Tibial artery (tissue), 4 donors: ENCODE measurements around the gene SUCLG2.

Source experiments
- DNase-seq, 2 donors: peaks; one replicate each; pipeline ENCODE4 v3.0.0-alpha.2; 2019
- H3K27ac ChIP-seq, 2 donors: fragments of 200-600 bp; sonication (generic) in 1 of 2; 1 replicate in 1 of 2; 2 replicates in 1 of 2; pipeline ENCODE4 v1.5.1; 2018 to 2019; ENCODE audit warnings: mild to moderate bottlenecking in 1 of 2
- H3K27me3 ChIP-seq, 2 donors: fragments of 200-600 bp; sonication (generic) in 1 of 2; one replicate each; pipeline versions ENCODE4 v1.5.1 to v1.6.0; 2016 to 2019
- H3K36me3 ChIP-seq, 3 donors: fragments of 200-600 bp; sonication (generic) in 2 of 3; one replicate each; pipeline ENCODE4 v1.5.1; 2016 to 2019; ENCODE audit warnings: mild to moderate bottlenecking in 2 of 3
- H3K4me1 ChIP-seq, 4 donors: fragments of 200-600 bp; sonication (generic) in 2 of 4; 1 replicate in 3 of 4; 2 replicates in 1 of 4; pipeline ENCODE4 v1.5.1; 2016 to 2019
- H3K4me3 ChIP-seq, 2 donors: fragments of 200-600 bp; sonication (generic) in 1 of 2; 1 replicate in 1 of 2; 2 replicates in 1 of 2; pipeline ENCODE4 v1.5.1; 2018 to 2019; ENCODE audit warnings: mild to moderate bottlenecking in 2 of 2
- H3K9me3 ChIP-seq, 3 donors: fragments of 200-600 bp; sonication (generic) in 1 of 3; one replicate each; pipeline ENCODE4 v1.5.1; 2016 to 2019
- intact Hi-C: fragments of 100-400 bp; cut with DNase I; formaldehyde crosslinking; loops from one replicate; pipeline ENCODE4 v1.15.0; 2023; ENCODE audit warnings: low total_unique reads
- TF ChIP-seq, protein P1 (sequence below), 2 experiments: fragments of 200-600 bp in 1 of 2; fragments of 450-650 bp in 1 of 2; IDR thresholded peaks; one replicate each; pipeline ENCODE4 v1.5.1; 2017 to 2019; ENCODE audit warnings: antibody characterized with exemption in 2 of 2, mild to moderate bottlenecking in 1 of 2, moderate library complexity in 1 of 2

SUCLG2 gene

DNA sequence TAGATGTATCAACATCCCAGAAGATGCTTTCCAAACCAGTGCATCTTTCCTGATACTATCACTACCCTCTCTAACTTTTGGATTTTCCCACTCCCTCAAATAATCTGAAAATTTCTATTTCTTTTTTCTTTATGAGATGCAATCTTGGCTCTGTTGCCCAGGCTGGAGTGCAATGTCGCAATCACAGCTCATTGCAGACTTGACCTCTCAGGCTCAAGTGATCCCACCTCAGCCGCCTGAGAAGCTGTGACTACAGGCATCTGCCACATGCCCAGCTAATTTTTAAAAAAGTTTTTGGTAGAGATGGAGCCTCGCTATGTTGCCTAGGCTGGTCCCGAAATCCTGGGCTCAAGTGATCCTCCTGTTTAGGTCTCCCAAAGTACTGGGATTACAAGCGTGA lies 239.7 kb downstream of the SUCLG2 start:
- intact Hi-C loops = no loop called here
- DNase-seq = no peak

DNA sequence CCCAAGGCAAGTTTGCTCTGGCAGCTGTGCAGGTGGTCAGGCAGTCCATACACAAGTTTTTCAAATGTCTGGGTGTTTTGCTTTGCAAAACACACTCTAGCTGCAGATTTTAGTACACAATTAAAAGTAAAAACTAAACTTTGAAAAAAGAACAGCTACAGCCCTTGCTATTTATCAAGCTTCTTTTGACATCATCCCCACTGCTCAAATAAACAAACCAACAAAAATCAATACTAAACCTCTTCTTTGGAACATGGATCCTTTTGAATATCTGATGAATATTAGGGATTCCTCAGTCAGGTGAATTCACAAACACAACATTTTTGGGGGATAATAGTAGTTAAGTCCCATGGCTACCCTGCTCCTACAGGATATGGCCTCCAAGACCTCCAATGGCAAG lies 249.2 kb downstream of the SUCLG2 start:
- no peak for DNase-seq
- intact Hi-C loops = no loop called here
- Histone ChIP-seq H3K27ac (no peak overlapping the region), H3K36me3 (peaks cover 5% of the 10 kb centered on the region in 3 donors), H3K27me3 (no peaks in the 10 kb centered on the region), H3K4me1 (no peaks in the 10 kb centered on the region), H3K4me3 (no peak overlapping the region), H3K9me3 (no peaks in the 10 kb centered on the region)
- TF ChIP-seq, protein P1, sequence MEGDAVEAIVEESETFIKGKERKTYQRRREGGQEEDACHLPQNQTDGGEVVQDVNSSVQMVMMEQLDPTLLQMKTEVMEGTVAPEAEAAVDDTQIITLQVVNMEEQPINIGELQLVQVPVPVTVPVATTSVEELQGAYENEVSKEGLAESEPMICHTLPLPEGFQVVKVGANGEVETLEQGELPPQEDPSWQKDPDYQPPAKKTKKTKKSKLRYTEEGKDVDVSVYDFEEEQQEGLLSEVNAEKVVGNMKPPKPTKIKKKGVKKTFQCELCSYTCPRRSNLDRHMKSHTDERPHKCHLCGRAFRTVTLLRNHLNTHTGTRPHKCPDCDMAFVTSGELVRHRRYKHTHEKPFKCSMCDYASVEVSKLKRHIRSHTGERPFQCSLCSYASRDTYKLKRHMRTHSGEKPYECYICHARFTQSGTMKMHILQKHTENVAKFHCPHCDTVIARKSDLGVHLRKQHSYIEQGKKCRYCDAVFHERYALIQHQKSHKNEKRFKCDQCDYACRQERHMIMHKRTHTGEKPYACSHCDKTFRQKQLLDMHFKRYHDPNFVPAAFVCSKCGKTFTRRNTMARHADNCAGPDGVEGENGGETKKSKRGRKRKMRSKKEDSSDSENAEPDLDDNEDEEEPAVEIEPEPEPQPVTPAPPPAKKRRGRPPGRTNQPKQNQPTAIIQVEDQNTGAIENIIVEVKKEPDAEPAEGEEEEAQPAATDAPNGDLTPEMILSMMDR (IDR thresholded peaks at IDR 0.05) = no peak

More for the DNA sequence above, 239.7 kb downstream of the SUCLG2 start:
- no peaks in the 10 kb centered on the region for H3K27me3 ChIP-seq
- H3K36me3 ChIP-seq = peaks cover 0 to 1% (median 0%) of the 10 kb centered on the region in 3 donors
- no peak overlapping the region for H3K4me3 ChIP-seq
- TF ChIP-seq, protein P1 (IDR thresholded peaks at IDR 0.05) = no peak
- peaks cover 0 to 2% (median 0%) of the 10 kb centered on the region in 3 donors for H3K9me3 ChIP-seq
- H3K27ac ChIP-seq = no peak overlapping the region
- no peaks in the 10 kb centered on the region for H3K4me1 ChIP-seq

DNA sequence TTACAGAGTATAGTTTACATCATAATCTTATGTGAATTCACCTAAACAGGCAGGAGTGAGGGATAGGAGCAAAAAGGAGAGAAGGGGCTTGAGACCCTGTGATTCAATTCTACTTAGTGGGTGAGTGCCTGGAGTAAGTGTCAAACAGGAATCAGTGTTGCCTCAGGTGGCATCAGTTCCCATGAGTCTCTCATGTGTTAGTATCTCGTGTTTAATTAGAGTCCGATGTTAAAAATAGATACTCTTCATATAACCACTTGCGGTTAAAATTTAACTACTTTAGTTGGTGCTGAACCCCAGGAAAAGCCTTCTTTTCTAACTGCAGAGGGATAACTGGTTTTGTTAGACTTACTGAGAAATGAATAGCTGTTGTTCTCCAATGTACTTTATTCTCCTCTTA lies 251.5 kb downstream of the SUCLG2 start:
- TF ChIP-seq, protein P1 (IDR thresholded peaks at IDR 0.05) = no peak
- no peak overlapping the region for H3K4me3 ChIP-seq
- no peaks in the 10 kb centered on the region for H3K9me3 ChIP-seq
- DNase-seq = no peak
- H3K27ac ChIP-seq = no peak overlapping the region
- H3K36me3 ChIP-seq = peaks cover 10 to 19% (median 17%) of the 10 kb centered on the region in 3 donors
- no peaks in the 10 kb centered on the region for H3K27me3 ChIP-seq
- no peaks in the 10 kb centered on the region for H3K4me1 ChIP-seq
- intact Hi-C loops = no loop called here

DNA sequence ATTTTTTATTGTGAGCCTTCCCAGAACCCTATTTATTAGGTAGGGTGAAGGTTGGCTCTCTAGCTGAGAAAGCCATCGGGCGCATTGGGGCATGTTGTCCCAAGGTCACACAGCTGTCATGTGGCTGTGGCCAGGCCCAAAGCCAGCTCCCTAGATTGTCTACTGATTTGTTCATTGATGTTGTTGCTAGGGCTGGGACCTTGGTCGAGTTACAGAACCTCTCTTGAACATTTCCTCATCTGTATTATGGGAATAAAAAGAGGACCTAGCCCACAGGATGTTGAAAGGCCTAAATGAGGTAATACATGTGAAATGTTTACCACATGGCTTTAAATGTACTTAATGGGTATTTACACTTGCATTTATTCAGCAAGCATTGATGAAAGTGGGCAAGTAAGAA lies 252.5 kb downstream of the SUCLG2 start:
- no peaks in the 10 kb centered on the region for H3K9me3 ChIP-seq
- H3K36me3 ChIP-seq = peaks cover 10 to 19% (median 17%) of the 10 kb centered on the region in 3 donors
- no peak for DNase-seq
- no peak overlapping the region for H3K4me3 ChIP-seq
- H3K4me1 ChIP-seq = no peaks in the 10 kb centered on the region
- no peak overlapping the region for H3K27ac ChIP-seq
- intact Hi-C loops = no loop called here
- H3K27me3 ChIP-seq = no peaks in the 10 kb centered on the region
- TF ChIP-seq, protein P1 (IDR thresholded peaks at IDR 0.05) = no peak

DNA sequence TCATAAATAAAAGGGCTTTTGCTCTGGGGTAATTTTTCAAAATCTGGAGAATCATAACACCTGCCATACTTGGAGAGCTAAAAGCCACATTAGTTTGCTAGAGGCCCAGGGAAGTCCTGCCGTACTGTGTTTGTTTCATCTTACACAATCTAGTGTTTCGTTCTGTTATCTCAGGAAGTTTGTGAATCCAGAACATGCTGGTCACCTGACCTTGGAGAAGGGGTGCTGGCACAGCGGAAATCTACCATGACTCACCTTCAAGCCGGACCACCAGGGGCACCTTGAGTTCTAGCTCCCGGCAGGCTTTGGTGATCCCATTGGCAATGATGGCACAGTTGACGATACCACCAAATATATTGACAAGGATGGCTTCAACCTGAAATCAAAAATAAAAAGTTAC lies 253.9 kb downstream of the SUCLG2 start:
- no peak for DNase-seq

More for the DNA sequence above, 253.9 kb downstream of the SUCLG2 start:
- no peaks in the 10 kb centered on the region for H3K27me3 ChIP-seq
- no peaks in the 10 kb centered on the region for H3K9me3 ChIP-seq
- H3K4me1 ChIP-seq = no peaks in the 10 kb centered on the region
- no peak overlapping the region for H3K27ac ChIP-seq
- intact Hi-C loops = no loop called here
- H3K4me3 ChIP-seq = no peak overlapping the region
- H3K36me3 ChIP-seq = peaks cover 10 to 19% (median 17%) of the 10 kb centered on the region in 3 donors
- TF ChIP-seq, protein P1 (IDR thresholded peaks at IDR 0.05) = no peak
